ENCODE data around the gene NIPBL. TPM values are rescaled to one million over a fixed set of nuclear protein-coding genes. Genes with fewer than 3 reads are reported as not detected.

The NIPBL gene
- total and polyA plus RNA-seq, 2 of the 8 experiments (the other 6 are each of a cell fraction or from before 2014, with no cell fraction given), result 21.1 to 53.5 TPM

GRCh38 chr5:36883894-36884462 lies 7.4 kb downstream of the NIPBL start (continued):
- TF ChIP-seq CBX5 (IDR thresholded peaks at IDR 0.05; ENCODE audit: low read depth, low read length) (no peak), SRF (IDR thresholded peaks at IDR 0.05; ENCODE audit: low read depth, low read length) (no peak), SP1 (IDR thresholded peaks at IDR 0.05; ENCODE audit: low read depth, low read length) (no peak), CHD1 (IDR thresholded peaks at IDR 0.05; ENCODE audit: low read depth, low read length) (no peak), FOSL1 (IDR thresholded peaks at IDR 0.05; ENCODE audit: insufficient read depth, low read depth, low read length) (no peak), POLR2AphosphoS5 (IDR thresholded peaks at IDR 0.05; ENCODE audit: low read depth, low read length) (no peak), HDAC2 (IDR thresholded peaks at IDR 0.05; ENCODE audit: borderline replicate concordance in 1 of 2, low read depth in 2 of 2, low read length in 2 of 2) (no peak), MAX (IDR thresholded peaks at IDR 0.05) (no peak)

Data from H1 (cell line).